ENCODE measurements around the gene VSIG10L2.
A peak's percentile ranks its signal among the peaks of the same experiment; 100 is the strongest.
"Not testable (repeated sequence)": the region's sequence is repeated elsewhere in the genome, so short reads cannot be mapped to it uniquely, and the experiment has no call there.

Gene VSIG10L2

GRCh38 chr11:125945797-125946520 lies at the start of gene VSIG10L2:
VSIG10L2 (plus strand) TSS chr11:125946044; CDS start chr11:125946056, 12 bp downstream.
- no peak for DNase-seq

GRCh38 chr11:125901872-125902271 lies 44.0 kb upstream of the VSIG10L2 start:
- no peak for DNase-seq

- DNase-seq: no peak
Observed at GRCh38 chr11:125902277-125902926, 43.4 kb upstream of the VSIG10L2 start.

- peak; percentile 71 for DNase-seq
Observed at GRCh38 chr11:125902927-125903710, 42.7 kb upstream of the VSIG10L2 start, which contains the start of gene PUS3. PUS3 (minus strand) TSS chr11:125903206; CDS start chr11:125896284, 6,922 bp downstream.

GRCh38 chr11:125903711-125904659 lies 41.9 kb upstream of the VSIG10L2 start, which contains the start of gene DDX25:
DDX25 (plus strand) TSS chr11:125904508; CDS start chr11:125904518, 10 bp downstream.
- no peak for DNase-seq

GRCh38 chr11:125904678-125905077 lies 41.2 kb upstream of the VSIG10L2 start:
- DNase-seq: no peak

- DNase-seq: no peak
Observed at GRCh38 chr11:125910226-125910849, 35.5 kb upstream of the VSIG10L2 start.

- not testable (repeated sequence) for DNase-seq
Observed at GRCh38 chr11:125914601-125915000, 31.2 kb upstream of the VSIG10L2 start.

GRCh38 chr11:125916683-125917347 lies 29.0 kb upstream of the VSIG10L2 start:
- no peak for DNase-seq

GRCh38 chr11:125918140-125918840 lies 27.6 kb upstream of the VSIG10L2 start:
- DNase-seq: no peak

- no peak for DNase-seq
Observed at GRCh38 chr11:125921042-125921441, 24.8 kb upstream of the VSIG10L2 start.

GRCh38 chr11:125922156-125922555 lies 23.7 kb upstream of the VSIG10L2 start:
- no peak for DNase-seq

- peak; percentile 30 for DNase-seq
Observed at GRCh38 chr11:125923012-125923579, 22.7 kb upstream of the VSIG10L2 start.

GRCh38 chr11:125923633-125924032 lies 22.2 kb upstream of the VSIG10L2 start:
- no peak for DNase-seq

- DNase-seq: no peak
Observed at GRCh38 chr11:125924384-125925007, 21.3 kb upstream of the VSIG10L2 start.

GRCh38 chr11:125925247-125925740 lies 20.6 kb upstream of the VSIG10L2 start:
- DNase-seq: no peak

GRCh38 chr11:125925804-125926203 lies 20.0 kb upstream of the VSIG10L2 start:
- DNase-seq: no peak

- no peak for DNase-seq
Observed at GRCh38 chr11:125926682-125927081, 19.2 kb upstream of the VSIG10L2 start.

GRCh38 chr11:125929445-125930075 lies 16.3 kb upstream of the VSIG10L2 start:
- no peak for DNase-seq
